KOPT-K1 (cell line): Measurements from ENCODE around the gene SCN1A.
"Not testable (repeated sequence)": the region's sequence is repeated elsewhere in the genome, so short reads cannot be mapped to it uniquely, and the experiment has no call there.

ENCODE experiments used
- H3K27ac ChIP-seq: fragments of 200-600 bp; sonication (generic); 2 replicates; pipeline ENCODE4 v1.5.1; 2016; ENCODE audit warnings: antibody characterized with exemption, mild to moderate bottlenecking, low read depth, low read length; ENCODE audit not compliant: poor library complexity, severe bottlenecking
- H3K36me3 ChIP-seq: fragments of 200-600 bp; sonication (generic); 2 replicates; pipeline ENCODE4 v1.5.1; 2017; ENCODE audit warnings: antibody characterized with exemption, mild to moderate bottlenecking, low read length, moderate library complexity; ENCODE audit not compliant: insufficient read depth
- H3K9me3 ChIP-seq: fragments of 200-600 bp; sonication (generic); 2 replicates; pipeline ENCODE4 v1.5.1; 2017; ENCODE audit warnings: antibody characterized with exemption, low read length, mild to moderate bottlenecking; ENCODE audit not compliant: insufficient read depth, poor library complexity, severe bottlenecking

SCN1A gene

DNA sequence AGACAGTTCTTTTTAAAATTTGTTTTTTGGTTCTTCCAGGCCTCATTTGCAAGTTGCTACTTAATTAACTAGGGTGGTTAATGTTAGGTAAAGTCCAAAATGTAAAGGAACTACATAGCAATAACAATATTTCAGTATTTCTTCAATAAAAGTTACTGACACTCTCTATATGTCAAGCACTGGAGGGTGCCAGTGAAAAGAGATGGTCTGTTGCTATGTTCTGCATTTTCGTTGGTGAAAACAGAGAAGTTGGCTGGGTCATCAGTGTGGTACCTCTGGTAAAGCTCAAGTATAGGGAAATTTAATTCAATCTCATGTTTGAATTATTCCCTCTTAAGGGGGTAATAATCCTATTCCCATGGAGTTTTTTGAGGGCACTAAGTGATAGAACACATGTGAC is 16.3 kb upstream of the SCN1A start:
- Histone ChIP-seq H3K36me3 (no peaks in the 10 kb centered on the region), H3K9me3 (no peaks in the 10 kb centered on the region), H3K27ac (no peak overlapping the region)

DNA sequence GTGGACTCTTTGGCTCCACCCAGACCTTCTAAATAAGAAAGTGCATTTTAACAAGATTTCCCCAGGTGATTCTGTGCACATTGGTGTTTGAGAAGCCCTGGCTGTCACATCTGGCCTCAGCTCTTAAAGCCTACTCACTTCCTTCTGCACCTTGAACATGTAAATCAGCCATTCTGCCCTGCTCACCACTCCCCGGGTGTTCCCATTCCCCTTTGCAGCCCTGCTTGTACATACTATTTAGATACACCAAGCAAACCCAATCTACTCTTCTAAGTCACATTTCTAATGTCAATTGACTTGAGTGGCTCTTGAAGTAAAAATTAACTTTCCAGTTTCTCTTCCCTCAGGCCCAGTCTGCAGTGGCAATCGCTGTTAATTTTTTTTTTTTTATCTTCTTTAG is 13.1 kb upstream of the SCN1A start:
- H3K36me3 ChIP-seq = no peaks in the 10 kb centered on the region
- no peaks in the 10 kb centered on the region for H3K9me3 ChIP-seq
- H3K27ac ChIP-seq = no peak overlapping the region

DNA sequence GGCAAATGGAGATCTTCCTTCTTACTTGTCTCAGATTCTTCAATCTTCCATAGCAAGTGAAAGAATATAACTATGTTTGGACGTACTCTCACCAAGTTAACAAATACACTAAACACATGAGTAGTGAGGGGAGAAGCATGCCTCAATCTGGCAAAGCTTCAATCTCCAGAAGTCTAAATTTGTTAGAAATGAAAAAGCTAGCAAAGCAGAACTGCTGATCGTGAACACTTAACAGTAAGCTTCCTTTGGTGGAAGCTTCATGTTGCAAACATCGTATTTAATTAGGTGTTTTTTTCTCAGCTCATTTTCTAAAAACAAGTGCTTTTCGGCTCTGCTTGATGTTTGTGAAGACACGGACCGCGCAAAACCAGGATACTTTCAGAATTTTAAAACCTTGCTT is 12.7 kb upstream of the SCN1A start:
- H3K36me3 ChIP-seq = no peaks in the 10 kb centered on the region
- H3K9me3 ChIP-seq = no peaks in the 10 kb centered on the region
- H3K27ac ChIP-seq = no peak overlapping the region

DNA sequence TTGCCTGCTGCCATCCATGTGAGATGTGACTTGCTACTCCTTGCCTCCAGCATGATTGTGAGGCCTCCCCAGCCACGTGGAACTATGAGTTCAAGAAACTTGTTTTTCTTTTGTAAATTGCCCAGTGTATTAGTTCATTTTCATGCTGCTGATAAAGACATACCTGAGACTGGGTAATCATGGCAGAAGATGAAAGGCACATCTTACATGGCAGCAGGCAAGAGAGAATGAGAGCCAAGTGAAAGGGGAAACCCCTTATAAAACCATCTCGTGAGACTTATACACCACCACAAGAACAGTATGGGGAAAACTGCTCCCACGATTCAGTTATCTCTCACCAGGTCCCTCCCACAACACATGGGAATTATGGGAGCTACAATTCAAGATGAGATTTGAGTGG is 11.7 kb upstream of the SCN1A start:
- H3K9me3 ChIP-seq, H3K36me3 ChIP-seq, H3K27ac ChIP-seq: not testable (repeated sequence)

DNA sequence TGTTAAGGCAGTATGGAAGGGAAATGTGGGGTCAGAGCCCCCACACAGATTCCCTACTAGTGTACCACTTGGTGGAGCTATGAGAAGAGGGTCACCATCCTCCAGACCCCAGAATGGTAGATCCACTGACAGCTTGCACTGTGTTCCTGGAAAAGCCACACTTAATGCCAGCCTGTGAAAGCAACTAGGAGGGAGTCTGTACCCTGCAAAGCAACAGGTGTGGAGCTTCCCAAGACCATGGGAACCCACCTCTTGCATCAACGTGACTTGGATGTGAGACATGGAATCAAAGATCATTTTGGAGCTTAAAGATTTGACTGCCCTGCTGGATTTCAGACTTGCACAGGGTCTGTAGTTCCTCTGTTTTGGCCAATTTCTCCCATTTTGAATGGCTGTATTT is 10.8 kb upstream of the SCN1A start:
- Histone ChIP-seq H3K9me3 (no peaks in the 10 kb centered on the region), H3K36me3 (no peaks in the 10 kb centered on the region), H3K27ac (no peak overlapping the region)

DNA sequence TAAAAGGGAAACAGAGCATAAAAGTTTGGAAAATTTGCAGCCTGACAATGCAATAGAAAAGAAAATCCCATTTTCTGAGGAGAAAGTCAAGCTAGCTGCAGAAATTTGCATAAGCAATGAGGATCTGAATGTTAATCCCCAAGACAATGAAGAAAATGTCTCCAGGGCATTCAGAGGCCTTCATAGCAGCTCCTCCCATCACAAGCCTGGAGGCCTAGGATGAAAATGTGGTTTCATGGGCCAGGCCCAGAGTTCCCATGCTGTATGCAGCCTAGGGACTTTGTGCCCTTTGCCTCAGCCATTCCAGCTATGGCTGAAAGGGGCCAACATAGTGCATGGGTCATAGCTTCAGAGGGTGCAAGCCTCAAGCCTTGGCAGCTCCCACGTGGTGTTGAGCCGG is 10.3 kb upstream of the SCN1A start:
- no peaks in the 10 kb centered on the region for H3K36me3 ChIP-seq
- H3K9me3 ChIP-seq = no peaks in the 10 kb centered on the region
- no peak overlapping the region for H3K27ac ChIP-seq

DNA sequence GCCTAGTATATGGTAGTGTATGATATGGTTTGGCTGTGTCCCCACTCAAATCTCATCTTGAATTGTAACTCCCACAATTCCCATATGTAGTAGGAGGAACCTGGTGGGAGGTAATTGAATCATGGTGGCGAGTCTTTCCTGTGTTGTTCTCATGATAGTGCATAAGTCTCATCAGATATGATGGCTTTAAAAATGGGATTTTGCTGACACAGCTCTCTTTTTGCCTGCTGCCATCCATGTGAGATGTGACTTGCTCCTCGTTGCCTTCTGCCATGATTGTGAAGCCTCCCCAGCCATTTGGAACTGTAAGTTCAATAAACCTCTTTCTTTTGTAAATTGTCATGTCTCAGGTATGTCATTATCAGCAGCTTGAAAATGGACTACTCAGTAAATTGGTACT is 9.5 kb upstream of the SCN1A start:
- no peaks in the 10 kb centered on the region for H3K9me3 ChIP-seq
- H3K27ac ChIP-seq = no peak overlapping the region
- H3K36me3 ChIP-seq = no peaks in the 10 kb centered on the region

DNA sequence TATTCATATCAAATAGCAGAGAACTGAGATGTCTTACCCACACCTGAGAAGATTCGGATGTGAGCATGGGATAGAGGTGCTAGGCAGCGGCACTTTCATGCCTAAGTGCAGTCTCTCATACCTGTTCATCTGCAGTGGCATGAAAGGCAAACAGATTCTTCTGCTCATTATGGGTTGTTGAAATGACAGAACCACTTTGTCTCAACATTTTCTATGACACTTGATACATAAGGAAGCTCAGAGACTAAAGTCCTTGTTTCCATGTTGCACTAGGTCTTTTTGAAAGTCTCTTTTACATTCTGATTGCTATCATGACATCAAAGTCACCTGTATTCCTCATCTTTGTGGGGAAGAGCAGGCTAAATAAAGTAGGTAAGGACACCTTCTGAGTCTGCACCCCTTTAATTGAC is 8.0 kb upstream of the SCN1A start:
- Histone ChIP-seq H3K27ac (no peak overlapping the region), H3K9me3 (no peaks in the 10 kb centered on the region), H3K36me3 (no peaks in the 10 kb centered on the region)

DNA sequence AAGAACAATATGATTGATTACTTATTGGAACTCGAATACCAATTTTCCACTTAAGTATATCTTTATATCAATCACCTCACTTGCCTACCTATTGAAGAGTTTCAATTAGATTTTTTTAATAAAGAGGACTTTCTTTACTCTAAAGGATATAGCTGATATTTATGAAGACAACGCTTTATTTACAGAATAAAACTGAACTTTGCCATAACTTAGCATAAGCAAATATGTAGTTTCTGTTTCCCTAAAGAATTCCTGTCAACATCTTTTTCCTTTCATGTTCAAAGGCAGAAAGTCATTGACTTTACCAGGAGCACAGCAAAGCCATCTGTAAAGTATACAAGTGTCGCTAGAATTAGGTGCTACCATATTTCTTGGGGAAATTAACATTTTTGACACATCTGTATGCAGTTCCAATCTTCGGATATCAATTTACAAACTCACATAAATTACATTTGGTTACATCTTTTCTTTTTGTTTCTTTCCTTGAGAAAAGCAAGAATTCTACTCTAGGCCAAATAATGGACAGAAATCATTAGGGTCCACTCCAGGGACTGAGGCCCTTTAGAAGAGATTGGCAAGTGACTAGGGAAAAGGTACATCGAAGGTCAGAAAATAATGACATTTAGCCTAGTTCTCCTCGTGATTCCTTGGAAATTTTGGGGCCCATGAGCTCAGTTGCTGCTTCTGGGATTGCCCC is 7.5 kb upstream of the SCN1A start:
- Histone ChIP-seq H3K9me3 (no peaks in the 10 kb centered on the region), H3K36me3 (no peaks in the 10 kb centered on the region), H3K27ac (no peak overlapping the region)

DNA sequence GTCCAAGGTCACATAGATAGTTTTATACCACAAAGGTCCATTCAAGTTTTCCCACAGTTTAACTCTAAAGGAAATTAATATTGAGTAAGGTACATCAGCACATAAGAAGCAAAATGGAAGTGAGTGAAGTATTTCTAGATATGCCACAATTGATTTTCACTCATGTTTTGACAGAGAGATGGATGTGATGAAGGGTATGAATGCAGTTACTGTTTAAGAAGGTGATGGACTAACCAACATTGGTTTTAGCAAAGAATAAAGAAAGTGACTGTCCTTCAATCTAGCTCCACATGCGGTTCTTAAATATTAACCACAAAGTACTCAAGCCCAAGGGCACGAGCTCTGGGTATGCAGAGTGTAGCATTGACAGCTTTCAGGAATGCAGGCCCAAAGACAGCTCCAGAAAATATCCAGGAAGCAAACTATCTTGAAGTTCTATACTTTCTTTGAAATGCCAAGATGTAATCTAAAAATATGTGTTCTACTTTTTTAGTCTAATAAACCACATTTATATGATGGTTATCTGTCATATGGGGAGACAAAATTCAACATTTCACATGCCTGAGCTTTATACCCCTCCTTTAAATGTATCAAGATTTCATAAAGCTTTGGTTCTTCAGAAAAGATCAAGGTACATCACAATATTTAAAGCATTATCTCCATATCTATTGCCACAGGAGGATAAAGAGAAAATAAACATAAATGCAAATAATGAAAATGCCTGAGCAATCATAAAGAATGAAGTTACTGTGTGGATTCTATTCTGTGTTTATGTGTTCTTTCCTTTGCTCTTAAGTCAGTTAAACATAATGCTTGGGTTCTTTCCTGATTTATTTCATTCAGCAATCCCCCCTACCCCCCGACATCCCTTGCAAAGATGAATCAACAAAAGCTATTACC is 6.7 kb upstream of the SCN1A start:
- Histone ChIP-seq H3K36me3 (no peaks in the 10 kb centered on the region), H3K27ac (no peak overlapping the region), H3K9me3 (no peaks in the 10 kb centered on the region)

DNA sequence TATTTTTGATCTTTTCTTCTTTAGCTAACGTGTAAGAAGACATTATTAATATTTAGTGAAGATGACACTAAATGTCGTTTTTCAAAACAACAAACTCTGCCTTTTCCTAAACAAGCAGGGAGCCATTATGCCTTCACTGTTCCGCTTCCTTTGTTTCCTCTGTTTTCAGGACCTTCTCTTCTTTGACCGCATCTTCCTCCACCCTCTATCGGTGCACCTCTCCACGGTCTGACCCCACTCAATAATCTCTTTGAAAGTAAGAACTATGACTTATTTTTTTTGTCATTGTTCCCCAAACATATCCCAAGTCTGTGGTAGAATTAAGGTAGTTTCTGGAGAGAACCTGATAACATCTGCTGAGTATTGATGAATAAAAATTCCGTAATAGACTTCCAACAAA is 5.8 kb upstream of the SCN1A start:
- no peak overlapping the region for H3K27ac ChIP-seq
- no peaks in the 10 kb centered on the region for H3K36me3 ChIP-seq
- no peaks in the 10 kb centered on the region for H3K9me3 ChIP-seq

DNA sequence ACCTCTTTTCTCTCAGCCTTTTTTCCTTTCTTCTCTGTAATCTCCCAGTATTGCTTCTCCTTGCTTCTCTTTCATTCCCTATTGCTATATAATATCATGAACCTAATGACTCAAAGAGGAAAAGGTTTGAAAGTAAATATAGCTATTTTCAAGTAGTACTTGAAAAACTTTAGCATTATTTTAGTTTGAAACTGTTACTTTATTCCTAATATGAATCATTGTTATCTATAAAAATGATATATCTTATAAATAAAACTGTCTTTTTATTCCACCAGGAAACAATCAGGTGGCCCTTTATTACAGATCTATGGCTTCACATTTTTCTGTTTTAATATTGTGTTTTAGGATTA is 311 bp upstream of the SCN1A start:
- Histone ChIP-seq H3K9me3 (no peaks in the 10 kb centered on the region), H3K36me3 (no peaks in the 10 kb centered on the region), H3K27ac (no peak overlapping the region)

DNA sequence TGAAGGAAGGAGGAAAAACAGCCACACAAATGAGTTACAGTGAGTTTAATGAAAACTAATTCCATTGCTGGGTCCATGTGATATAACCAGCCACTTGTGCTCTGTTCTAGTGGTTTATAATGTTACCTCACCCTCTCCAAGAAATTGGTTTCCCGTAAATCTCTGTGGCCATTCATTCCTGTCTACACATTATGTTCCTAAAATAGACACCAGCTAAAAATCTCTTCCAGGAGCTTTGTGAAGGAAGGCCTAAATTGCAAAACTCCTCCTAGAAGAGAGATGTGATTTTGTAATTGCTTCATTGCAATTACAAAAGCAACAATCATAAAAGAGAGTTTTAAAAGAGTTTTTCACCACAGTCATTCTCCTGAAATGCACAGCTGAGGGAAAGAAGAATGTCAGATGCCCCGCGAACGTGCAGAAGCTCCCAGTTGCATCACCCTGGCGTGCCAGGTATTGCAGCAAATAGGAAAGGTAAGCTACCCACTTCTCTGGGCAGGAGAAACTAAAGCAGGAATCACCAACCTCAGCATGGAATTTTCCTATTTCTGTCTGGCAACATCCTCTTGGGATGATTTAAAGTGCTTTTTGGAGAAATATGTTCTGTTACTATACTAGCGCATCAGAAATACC is 1.7 kb downstream of the SCN1A start:
- Histone ChIP-seq H3K36me3 (no peaks in the 10 kb centered on the region), H3K9me3 (no peaks in the 10 kb centered on the region), H3K27ac (no peak overlapping the region)

DNA sequence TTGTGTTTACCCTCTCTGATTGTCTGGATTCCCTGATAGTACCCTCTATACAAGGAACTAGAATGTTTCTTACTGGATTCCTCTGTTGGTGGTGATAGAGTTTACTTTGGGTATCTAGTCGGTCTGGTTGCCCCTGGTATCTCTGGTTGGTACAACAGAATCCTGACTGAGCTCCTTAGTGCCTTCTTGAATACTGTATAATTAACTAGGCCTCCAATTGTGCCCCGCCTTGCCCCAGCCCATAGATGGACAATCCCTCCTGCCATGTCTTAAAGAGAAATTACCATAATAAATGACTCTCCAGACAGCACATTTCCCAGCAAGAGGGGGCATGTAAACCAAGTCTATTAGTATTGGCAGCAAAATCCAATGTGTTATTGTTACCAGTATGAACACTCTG is 2.3 kb downstream of the SCN1A start:
- Histone ChIP-seq H3K27ac (no peak overlapping the region), H3K36me3 (no peaks in the 10 kb centered on the region), H3K9me3 (no peaks in the 10 kb centered on the region)

DNA sequence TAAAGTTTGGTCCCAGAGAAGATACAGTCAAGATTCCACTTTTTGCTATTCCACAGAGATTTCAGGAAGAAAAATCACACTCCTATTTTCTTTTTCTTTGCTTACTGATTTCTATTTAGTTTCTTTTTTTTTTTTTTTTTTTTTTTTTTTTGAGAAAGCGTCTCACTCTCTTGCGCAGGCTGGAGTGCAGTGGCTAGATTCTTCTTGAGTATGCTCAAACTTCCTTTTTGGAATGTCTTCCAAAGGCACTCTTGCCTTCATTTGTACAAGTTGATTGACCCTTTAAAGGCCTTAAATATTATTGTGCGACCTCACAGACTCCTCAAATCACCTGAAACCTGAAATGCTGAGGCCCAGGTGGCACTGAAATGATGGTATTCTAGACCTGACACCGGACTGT is 9.6 kb downstream of the SCN1A start:
- H3K9me3 ChIP-seq = no peaks in the 10 kb centered on the region
- no peaks in the 10 kb centered on the region for H3K36me3 ChIP-seq
- no peak overlapping the region for H3K27ac ChIP-seq
